ENCODE measurements around the gene PCNX1. TPM values are rescaled to one million over a fixed set of nuclear protein-coding genes. Genes with fewer than 3 reads are reported as not detected.

PCNX1 gene
- total RNA-seq, 2 donors from 2014 or later = 52.3 to 85.9 TPM

GRCh38 chr14:70881549-70882177, 25.6 kb upstream of the PCNX1 start:
- Histone ChIP-seq H3K36me3 (no peaks in the 10 kb centered on the region), H3K4me3 (no peak overlapping the region), H3K27me3 (replicated peaks; ENCODE audit: insufficient read depth) (no peaks in the 10 kb centered on the region), H3K27ac (peak overlapping the region in 1 of 2 donors; percentile 33), H3K9me3 (no peaks in the 10 kb centered on the region), H3K4me1 (ENCODE audit: control insufficient read depth in 1 of 2, low read depth in 2 of 2) (no peaks in the 10 kb centered on the region)
- DNase-seq (ENCODE audit: low spot score) (no peak), ATAC-seq (ENCODE audit: insufficient number of reproducible peaks, low FRiP score, low read depth) (no peak)
- no peak for TF ChIP-seq CTCF (IDR thresholded peaks at IDR 0.05)

- no peak for TF ChIP-seq CTCF (IDR thresholded peaks at IDR 0.05)
- Histone ChIP-seq H3K9me3 (no peaks in the 10 kb centered on the region), H3K27ac (peak overlapping the region in 1 of 2 donors; percentile 33), H3K4me3 (no peak overlapping the region), H3K27me3 (replicated peaks; ENCODE audit: insufficient read depth) (no peaks in the 10 kb centered on the region), H3K4me1 (ENCODE audit: control insufficient read depth in 1 of 2, low read depth in 2 of 2) (peaks cover 4 to 6% of the 10 kb centered on the region in 2 donors), H3K36me3 (no peaks in the 10 kb centered on the region)
- DNase-seq (ENCODE audit: low spot score) (no peak), ATAC-seq (ENCODE audit: insufficient number of reproducible peaks, low FRiP score, low read depth) (no peak)
These were observed 24.3 kb upstream of the PCNX1 start for GRCh38 chr14:70882776-70883492.

DNA sequence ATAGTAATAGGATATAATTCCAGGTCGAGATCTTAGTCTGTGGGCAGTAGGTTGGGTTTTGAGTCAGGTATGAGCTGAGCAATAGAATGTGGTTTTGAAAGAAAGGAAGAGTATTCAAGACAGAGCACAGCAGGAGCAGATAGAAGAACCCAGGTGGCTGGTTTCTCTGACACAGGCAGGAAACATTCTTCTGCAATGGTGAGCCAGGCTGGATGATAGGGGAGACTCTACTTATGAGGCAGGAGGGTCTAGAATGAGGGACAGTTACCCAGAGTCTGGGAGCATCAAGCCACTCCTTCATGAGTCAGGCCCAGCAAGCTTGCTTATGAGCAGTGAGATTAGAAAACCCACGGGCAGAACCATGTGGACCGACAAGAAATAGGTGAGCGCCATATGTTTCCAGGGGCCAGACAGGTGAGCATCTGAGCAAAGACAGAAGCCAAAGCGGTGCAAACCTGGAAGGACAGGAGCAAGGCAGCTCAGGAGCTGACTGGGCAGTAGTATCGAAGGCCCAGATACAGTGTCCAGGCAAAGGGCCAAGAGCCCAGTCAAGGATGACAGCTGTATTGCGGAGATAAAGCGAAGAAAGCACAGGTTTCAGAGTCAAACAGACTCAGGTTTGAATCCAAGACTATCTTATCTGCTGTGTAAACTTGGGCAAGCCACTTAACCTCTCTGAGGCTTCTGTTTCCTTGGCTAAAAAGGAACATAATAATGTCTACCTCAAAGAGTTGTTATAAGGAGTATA, 22.5 kb upstream of the PCNX1 start:
- ATAC-seq (ENCODE audit: insufficient number of reproducible peaks, low FRiP score, low read depth) = no peak
- no peak for DNase-seq (ENCODE audit: low spot score)
- no peak for TF ChIP-seq CTCF (IDR thresholded peaks at IDR 0.05)

DNA sequence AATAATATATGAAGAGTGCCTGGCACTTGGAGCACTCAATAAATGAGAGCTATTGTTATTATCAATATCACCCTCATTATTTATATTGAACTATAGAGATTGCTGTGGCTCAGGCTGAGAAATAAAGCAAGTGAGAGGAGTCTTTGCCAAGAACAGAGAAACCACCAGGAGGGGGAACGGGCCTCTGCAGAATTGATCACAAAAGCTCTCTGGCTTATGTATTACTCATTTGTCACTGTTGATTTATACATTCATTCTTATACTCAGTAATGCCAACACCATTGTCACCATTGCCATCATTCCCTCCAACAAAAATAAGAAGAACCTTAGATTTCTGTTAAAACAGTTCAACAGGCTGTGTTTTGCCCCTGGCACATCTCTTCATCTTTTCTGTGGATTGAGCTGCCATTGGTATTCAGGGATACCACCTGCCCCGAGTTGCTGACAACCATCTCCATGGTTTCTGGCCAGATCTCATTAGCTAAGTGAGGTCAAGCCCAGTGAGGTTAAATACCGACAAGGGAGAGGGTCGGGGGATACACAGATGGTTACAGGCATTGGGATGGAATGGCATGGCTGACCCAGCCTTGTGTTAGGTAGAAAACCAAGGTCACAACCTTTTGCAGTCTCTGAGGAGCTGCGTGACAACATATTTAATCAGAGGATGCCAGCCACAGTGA, 21.8 kb upstream of the PCNX1 start:
- Histone ChIP-seq H3K36me3 (no peaks in the 10 kb centered on the region), H3K4me1 (ENCODE audit: control insufficient read depth in 1 of 2, low read depth in 2 of 2) (peaks cover 13 to 14% of the 10 kb centered on the region in 2 donors), H3K4me3 (no peak overlapping the region), H3K9me3 (no peaks in the 10 kb centered on the region), H3K27ac (no peak overlapping the region), H3K27me3 (replicated peaks; ENCODE audit: insufficient read depth) (no peaks in the 10 kb centered on the region)
- TF ChIP-seq CTCF (IDR thresholded peaks at IDR 0.05) = no peak
- ATAC-seq (ENCODE audit: insufficient number of reproducible peaks, low FRiP score, low read depth) (no peak), DNase-seq (ENCODE audit: low spot score) (no peak)

More for the DNA sequence above, 22.5 kb upstream of the PCNX1 start:
- Histone ChIP-seq H3K4me1 (ENCODE audit: control insufficient read depth in 1 of 2, low read depth in 2 of 2) (peaks cover 13 to 14% of the 10 kb centered on the region in 2 donors), H3K27me3 (replicated peaks; ENCODE audit: insufficient read depth) (no peaks in the 10 kb centered on the region), H3K36me3 (no peaks in the 10 kb centered on the region), H3K9me3 (no peaks in the 10 kb centered on the region), H3K4me3 (no peak overlapping the region), H3K27ac (no peak overlapping the region)
